ENCODE measurements around the gene NFKBIZ.

- TF ChIP-seq POLR2AphosphoS5 (IDR thresholded peaks at IDR 0.05; ENCODE audit: borderline replicate concordance, low read depth, low read length), result no peak
- no peak for TF ChIP-seq EZH2 (IDR thresholded peaks at IDR 0.05)
These were observed 35.4 kb upstream of the NFKBIZ start for GRCh38 chr3:101813817-101814440.
